K562 (cell line): Measurements from ENCODE around the gene SAMD4A. TPM values are rescaled to one million over a fixed set of nuclear protein-coding genes. Genes with fewer than 3 reads are reported as not detected.

Source experiments
- ATAC-seq: fragments of 200-7000 bp; cut with Tn5 transposase; 3 replicates; pipeline ENCODE4 v1.9.1; 2020; ENCODE audit warnings: moderate library complexity
- BruUV-seq: library from RNA; stranded (reverse); fragments of 400-500 nt; replicated peaks from 2 replicates; lab custom pipeline; 2021; lab: Mats Ljungman, UMichigan
- CTCF ChIA-PET: fragments of 300-600 bp; formaldehyde crosslinking; extraction: SDS; loops from one replicate; lab custom pipeline; 2021; ENCODE audit warnings: low intra/inter-chr PET ratio; lab: Yijun Ruan, JAX
- POLR2A ChIA-PET: fragments of 300-600, 350-650 bp; sonication (Branson Sonifier 250); formaldehyde crosslinking; extraction: SDS; loops from one replicate; lab custom pipeline; 2021; ENCODE audit warnings: antibody characterized with exemption, inconsistent platforms; lab: Yijun Ruan, JAX
- DNase-seq, 4 experiments: peaks; one replicate each; pipeline versions ENCODE4 v3.0.0 to v3.0.0-alpha.2; 2011 to 2018; ENCODE audit warnings: low spot score in 3 of 4, mixed read lengths in 3 of 4; ENCODE audit errors: extremely low read depth in 1 of 4
- FAIRE-seq: peaks from 2 replicates; lab custom pipeline; 2011; peaks lifted over from hg19 to GRCh38; lab: Jason Lieb, UNC
- H2AFZ ChIP-seq: 2 replicates; pipeline ENCODE4 v1.6.0; 2011; ENCODE audit warnings: low read depth, low read length, control low read depth, inconsistent platforms
- H3K27ac ChIP-seq: fragments of 200-600 bp; 3 replicates; pipeline ENCODE4 v1.8.0; 2011; ENCODE audit warnings: low read depth, mild to moderate bottlenecking, control low read depth, inconsistent platforms, low read length, moderate library complexity, mixed read lengths; ENCODE audit errors: extremely low read depth
- H3K27me3 ChIP-seq, 2 experiments: fragments of 300-600 bp in 1 of 2; 2 replicates in 1 of 2; 3 replicates in 1 of 2; pipeline versions ENCODE4 v1.6.0 to v1.8.0; 2011; ENCODE audit warnings: inconsistent platforms in 2 of 2, low read length in 2 of 2, mild to moderate bottlenecking in 1 of 2, mixed read lengths in 1 of 2, moderate library complexity in 1 of 2; ENCODE audit not compliant: control insufficient read depth in 2 of 2, insufficient read depth in 2 of 2
- H3K36me3 ChIP-seq: fragments of 300-600 bp; 3 replicates; pipeline ENCODE4 v1.8.0; 2011; ENCODE audit warnings: mild to moderate bottlenecking, low read length, inconsistent platforms; ENCODE audit not compliant: control insufficient read depth, insufficient read depth
- H3K4me1 ChIP-seq, 2 experiments: fragments of 200-600 bp in 1 of 2; replicated peaks in 1 of 2; 2 replicates in 1 of 2; 3 replicates in 1 of 2; pipeline versions ENCODE4 v1.5.1 to v1.8.0; 2011; ENCODE audit warnings: inconsistent platforms in 2 of 2, low read length in 2 of 2, mild to moderate bottlenecking in 1 of 2, mixed read lengths in 1 of 2, moderate library complexity in 1 of 2; ENCODE audit not compliant: control insufficient read depth in 2 of 2, insufficient read depth in 2 of 2
- H3K4me2 ChIP-seq: 2 replicates; pipeline ENCODE4 v1.6.1; 2011; ENCODE audit warnings: low read length, control low read depth, inconsistent platforms, mixed read lengths; ENCODE audit not compliant: insufficient read depth
- H3K4me3 ChIP-seq: fragments of 200-600 bp; sonication (generic), shearing (Covaris generic); 2 replicates; pipeline ENCODE4 v1.5.1; 2016; ENCODE audit warnings: control low read depth, inconsistent platforms
- H3K79me2 ChIP-seq: fragments of 200-600 bp; 3 replicates; pipeline ENCODE4 v1.8.0; 2011; ENCODE audit warnings: low read length, inconsistent platforms; ENCODE audit not compliant: control insufficient read depth, insufficient read depth
- H3K9ac ChIP-seq, 2 experiments: 2 replicates each; pipeline versions ENCODE4 v1.6.0 to v1.6.1; 2011; ENCODE audit warnings: low read depth in 2 of 2, low read length in 2 of 2, control low read depth in 1 of 2, inconsistent platforms in 1 of 2, mild to moderate bottlenecking in 1 of 2, mixed read lengths in 1 of 2; ENCODE audit not compliant: insufficient read depth in 1 of 2
- H3K9me1 ChIP-seq: one replicate; pipeline ENCODE4 v1.6.0; 2011; ENCODE audit warnings: inconsistent platforms, mild to moderate bottlenecking, low read length, moderate library complexity; ENCODE audit not compliant: control insufficient read depth, insufficient read depth
- H3K9me3 ChIP-seq: replicated peaks from 2 replicates; pipeline ENCODE4 v1.5.1; 2011; ENCODE audit warnings: low read depth, low read length, inconsistent platforms; ENCODE audit not compliant: control insufficient read depth, insufficient read depth
- H4K20me1 ChIP-seq: replicated peaks from 2 replicates; pipeline ENCODE4 v1.6.1; 2011; ENCODE audit warnings: low read length, inconsistent platforms, mixed read lengths; ENCODE audit not compliant: control insufficient read depth, insufficient read depth
- CHAMP1 ChIP-seq: fragments of 450-650 bp; IDR thresholded peaks from 2 replicates; pipeline ENCODE4 v1.6.1; 2016; ENCODE audit warnings: mild to moderate bottlenecking
- KLF16 ChIP-seq: IDR thresholded peaks from 2 replicates; pipeline ENCODE4 v1.6.1; 2016; ENCODE audit warnings: antibody characterized with exemption
- RBM25 ChIP-seq: fragments of 200-400 bp; formaldehyde crosslinking; IDR thresholded peaks from 2 replicates; pipeline ENCODE4 v1.6.1; 2018; ENCODE audit warnings: low read length, low read depth, moderate library complexity; ENCODE audit not compliant: severe bottlenecking
- SMARCB1 ChIP-seq: IDR thresholded peaks from 2 replicates; pipeline ENCODE4 v1.6.1; 2011; ENCODE audit warnings: improper control_type of control experiment, low read depth; ENCODE audit not compliant: insufficient read length
- SMARCC2 ChIP-seq: fragments of 450-650 bp; IDR thresholded peaks from 2 replicates; pipeline ENCODE4 v1.6.1; 2017; ENCODE audit warnings: antibody characterized with exemption, moderate library complexity, mild to moderate bottlenecking, low read depth
- SMC3 ChIP-seq: conservative IDR thresholded peaks from 2 replicates; pipeline ENCODE4 v1.6.1; 2011; ENCODE audit warnings: low read depth, low read length, improper control_type of control experiment; ENCODE audit not compliant: insufficient read depth
- TAF1 ChIP-seq: IDR thresholded peaks from 2 replicates; pipeline ENCODE4 v1.6.1; 2011; ENCODE audit warnings: mild to moderate bottlenecking, low read length, moderate library complexity; ENCODE audit not compliant: insufficient read depth, control insufficient read depth, severe bottlenecking; ENCODE audit errors: extremely low read depth
- TAF7 ChIP-seq: fragments of 450-650 bp; IDR thresholded peaks from 2 replicates; pipeline ENCODE4 v1.6.1; 2016; ENCODE audit warnings: missing genetic modification characterization, missing compliant biosample characterization
- ZNF133 ChIP-seq: fragments of 250-450 bp; sonication (Bioruptor Pico); IDR thresholded peaks from 2 replicates; pipeline ENCODE4 v1.4.0; 2020; ENCODE audit warnings: mild to moderate bottlenecking
- ZNF134 ChIP-seq: fragments of 250-450 bp; sonication (Bioruptor Pico); conservative IDR thresholded peaks from 2 replicates; pipeline ENCODE4 v1.4.0; 2020
- ZNF146 ChIP-seq: IDR thresholded peaks from one replicate; pipeline ENCODE4 v1.6.1; 2018; ENCODE audit warnings: missing compliant biosample characterization; ENCODE audit not compliant: unreplicated experiment
- ZNF408 ChIP-seq: fragments of 250-450 bp; sonication (Bioruptor Pico); IDR thresholded peaks from 2 replicates; pipeline ENCODE4 v1.4.0; 2020; ENCODE audit warnings: low read depth, mild to moderate bottlenecking, moderate library complexity
- WGBS: fragments of 100-300 bp; shearing (Covaris generic); methylation state at CpG from one replicate; pipeline ENCODE4 v1.1.6; 2016; ENCODE audit warnings: low coverage, mixed read lengths; ENCODE audit not compliant: insufficient coverage; ENCODE audit errors: missing lambda C conversion rate; 5-methylcytosine and 5-hydroxymethylcytosine counted together
- in situ Hi-C: fragments of 300-500 bp; cut with MboI; formaldehyde crosslinking; loops from 4 replicates; pipeline ENCODE4 v1.15.0; 2018; ENCODE audit warnings: inconsistent platforms, mixed read lengths
- intact Hi-C: fragments of 100-400 bp; cut with micrococcal nuclease; formaldehyde crosslinking; loops from 2 replicates; pipeline ENCODE4 v1.14.2; 2022
- polyA plus RNA-seq, 8 experiments: library from polyadenylated mRNA; depleted of rRNA in 4 of 8; stranded (reverse) in 5 of 8; unstranded in 3 of 8; fragments of >200 nt; fragmentation: Nextera tagmentation in 2 of 8; fragmentation: Illumina TruSeq in 1 of 8; extraction: Ambion mirVana in 2 of 8; extraction: Trizol in 1 of 8; gene quantifications; 2 replicates each; pipeline versions ENCODE4 v1.2.1 to v1.2.3, GENCODE V29; 2011 to 2014; ENCODE audit warnings: inconsistent platforms in 1 of 8, missing spikeins in 1 of 8
- total RNA-seq, 7 experiments: library from RNA; depleted of rRNA in 6 of 7; stranded (reverse); fragments of >200 nt in 6 of 7; fragmentation: Illumina TruSeq in 2 of 7; extraction: Trizol in 2 of 7; gene quantifications; 2 replicates each; pipeline versions ENCODE4 v1.2.1 to v1.2.3, GENCODE V29; 2011 to 2021; ENCODE audit warnings: low replicate concordance in 1 of 7

Gene SAMD4A
- total and polyA plus RNA-seq, 9 of the 15 experiments (the other 6 are each of a cell fraction or from before 2014, with no cell fraction given) = 0.66 to 6.8 (median 3.3) TPM

GRCh38 chr14:54631016-54631415, 64.1 kb downstream of the SAMD4A start:
- H3K4me2 ChIP-seq = no peak overlapping the region
- H3K9me1 ChIP-seq = no peaks in the 10 kb centered on the region
- no TSS peak for BruUV-seq
- 0% methylated on average over 1 of the region's 1 CpG for WGBS
- H3K27me3 ChIP-seq = no peaks in the 10 kb centered on the region
- H3K79me2 ChIP-seq = no peaks in the 10 kb centered on the region; the same call in 2 of the 3 replicates
- H3K9me3 ChIP-seq = no peaks in the 10 kb centered on the region
- ATAC-seq = no peak
- H4K20me1 ChIP-seq = no peaks in the 10 kb centered on the region
- POLR2A ChIA-PET = interaction anchor here (0.7 to 1.7 kb wide), 4 partner anchors 9 to 70 kb away, joined by 3 to 6 read pairs (median 4); no protein-coding TSS in a partner anchor
- no peak overlapping the region for H3K4me3 ChIP-seq
- no peak overlapping the region for H2AFZ ChIP-seq
- TF ChIP-seq KLF16 = no peak
- peak; percentile 90 for TF ChIP-seq ZNF134 (CRISPR knock-in tag)
- peak; percentile 23 for TF ChIP-seq RBM25
- no peak overlapping the region for H3K27ac ChIP-seq
- no peak overlapping the region for H3K9ac ChIP-seq
- H3K4me1 ChIP-seq = no peaks in the 10 kb centered on the region; a peak in 1 of 5 replicates
- intact Hi-C loops (no loop called here), in situ Hi-C loops (no loop called here)
- CTCF ChIA-PET = no interaction called here
- H3K36me3 ChIP-seq = no peaks in the 10 kb centered on the region
- no peak for FAIRE-seq
- no peak for DNase-seq

- BruUV-seq = no TSS peak
- no peak for ATAC-seq
- no peak overlapping the region for H3K4me2 ChIP-seq
Measured at GRCh38 chr14:54632452-54632851, 65.5 kb downstream of the SAMD4A start.

More at GRCh38 chr14:54632452-54632851, 65.5 kb downstream of the SAMD4A start:
- Histone ChIP-seq H3K9me1 (no peaks in the 10 kb centered on the region), H3K27me3 (no peaks in the 10 kb centered on the region), H3K4me3 (no peak overlapping the region), H3K36me3 (no peaks in the 10 kb centered on the region), H3K9ac (no peak overlapping the region), H3K27ac (no peak overlapping the region), H4K20me1 (no peaks in the 10 kb centered on the region), H3K4me1 (no peaks in the 10 kb centered on the region), H3K9me3 (no peaks in the 10 kb centered on the region), H3K79me2 (no peaks in the 10 kb centered on the region; the same call in 2 of the 3 replicates), H2AFZ (no peak overlapping the region)
- in situ Hi-C loops = no loop called here
- 83% methylated on average over 1 of the region's 1 CpG for WGBS
- no peak for DNase-seq
- intact Hi-C loops = no loop called here
- TF ChIP-seq SMC3 (no peak), SMARCB1 (no peak), TAF1 (no peak), TAF7 (no peak), ZNF146 (CRISPR knock-in tag) (peak; percentile 58), ZNF408 (CRISPR knock-in tag) (no peak), ZNF133 (CRISPR knock-in tag) (no peak), CHAMP1 (no peak), SMARCC2 (no peak)
- no peak for FAIRE-seq
- ChIA-PET CTCF (no interaction called here), POLR2A (interaction anchor here (1.7 kb wide), 1 partner anchor 10 kb away, joined by 6 read pairs; no protein-coding TSS in a partner anchor)
